ENCODE results near the gene NOBOX.
"Not testable (repeated sequence)": the region's sequence is repeated elsewhere in the genome, so short reads cannot be mapped to it uniquely, and the experiment has no call there.

Gene NOBOX

GRCh38 chr7:144391014-144391413, 12.5 kb downstream of the NOBOX start:
- no peak for DNase-seq

GRCh38 chr7:144390481-144390880, 13.0 kb downstream of the NOBOX start:
- no peak for DNase-seq

- no peak for DNase-seq
Measured at GRCh38 chr7:144388950-144389349, 14.5 kb downstream of the NOBOX start.

- no peak for DNase-seq
Measured at GRCh38 chr7:144386741-144387140, 16.8 kb downstream of the NOBOX start.

- no peak for DNase-seq
Measured at GRCh38 chr7:144384555-144385245, 18.8 kb downstream of the NOBOX start.

GRCh38 chr7:144384071-144384470, 19.4 kb downstream of the NOBOX start:
- no peak for DNase-seq

- DNase-seq: no peak
Measured at GRCh38 chr7:144379776-144380384, 23.6 kb downstream of the NOBOX start.

GRCh38 chr7:144378651-144379050, 24.8 kb downstream of the NOBOX start:
- no peak for DNase-seq

GRCh38 chr7:144369221-144369620, 34.3 kb downstream of the NOBOX start:
- DNase-seq: not testable (repeated sequence)

GRCh38 chr7:144367250-144367649, 36.2 kb downstream of the NOBOX start:
- DNase-seq: not testable (repeated sequence)

- DNase-seq: not testable (repeated sequence)
Measured at GRCh38 chr7:144365523-144365922, 38.0 kb downstream of the NOBOX start.

- DNase-seq: not testable (repeated sequence)
Measured at GRCh38 chr7:144362061-144362460, 41.4 kb downstream of the NOBOX start.

- DNase-seq: not testable (repeated sequence)
Measured at GRCh38 chr7:144356860-144357259, 46.6 kb downstream of the NOBOX start.

GRCh38 chr7:144356185-144356584, 47.3 kb downstream of the NOBOX start:
- not testable (repeated sequence) for DNase-seq

GRCh38 chr7:144355176-144355822, 48.2 kb downstream of the NOBOX start, which contains the start of gene ARHGEF5:
Gene ARHGEF5, plus strand, starts transcription at chr7:144355402. Its CDS starts 7,268 bp downstream, at chr7:144362670.
- not testable (repeated sequence) for DNase-seq

GRCh38 chr7:144351667-144352066, 51.8 kb downstream of the NOBOX start:
- not testable (repeated sequence) for DNase-seq

- not testable (repeated sequence) for DNase-seq
Measured at GRCh38 chr7:144348625-144349024, 54.9 kb downstream of the NOBOX start.

All from cortex of kidney (tissue), 1 donor.